BE2C (cell line): Measurements from ENCODE around the gene TIGD6.

Experiments
- DNase-seq: peaks from one replicate; pipeline ENCODE4 v3.0.0-alpha.2; 2020
- H3K27me3 ChIP-seq: fragments of 250-450 bp; sonication (Bioruptor Pico); 2 replicates; pipeline ENCODE4 v1.5.1; 2020; ENCODE audit warnings: mild to moderate bottlenecking
- H3K36me3 ChIP-seq: fragments of 250-450 bp; sonication (Bioruptor Pico); 2 replicates; pipeline ENCODE4 v1.5.1; 2020; ENCODE audit warnings: mild to moderate bottlenecking
- H3K4me1 ChIP-seq: fragments of 250-450 bp; sonication (Bioruptor Pico); 2 replicates; pipeline ENCODE4 v1.5.1; 2020
- H3K4me3 ChIP-seq: 2 replicates; pipeline ENCODE4 v1.5.1; 2011; ENCODE audit warnings: low read depth, low read length
- H3K9me3 ChIP-seq: fragments of 250-450 bp; sonication (Bioruptor Pico); 2 replicates; pipeline ENCODE4 v1.5.1; 2020
- TF ChIP-seq, protein P1 (sequence below): IDR thresholded peaks from 2 replicates; pipeline ENCODE4 v1.5.1; 2012; ENCODE audit warnings: mild to moderate bottlenecking, low read depth, low read length

TIGD6 gene

DNA sequence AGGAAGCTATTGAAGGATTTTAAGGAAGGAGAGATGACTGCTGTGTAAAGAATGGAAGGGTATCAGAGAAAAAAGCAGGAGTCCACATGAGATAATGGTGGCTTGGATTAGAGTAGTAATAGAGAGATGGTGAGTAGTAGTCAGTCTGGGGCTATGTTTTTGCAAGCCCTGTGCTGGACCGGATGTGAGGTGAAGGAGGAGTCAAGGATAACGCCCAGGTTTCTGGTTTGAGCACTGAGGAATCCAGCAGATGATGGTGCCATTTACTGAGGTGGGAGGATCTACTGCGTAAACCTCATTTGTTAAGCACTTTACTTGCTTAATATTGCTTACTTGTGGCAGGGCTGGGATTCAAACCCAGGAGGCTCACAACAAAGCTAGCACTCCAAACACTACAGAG lies 1.1 kb downstream of the TIGD6 start:
- DNase-seq, result no peak
- Histone ChIP-seq H3K4me3 (peak overlapping the region; percentile 99), H3K27me3 (no peaks in the 10 kb centered on the region), H3K36me3 (peaks cover 7% of the 10 kb centered on the region), H3K9me3 (no peaks in the 10 kb centered on the region), H3K4me1 (peaks cover 15% of the 10 kb centered on the region)
- TF ChIP-seq, protein P1, sequence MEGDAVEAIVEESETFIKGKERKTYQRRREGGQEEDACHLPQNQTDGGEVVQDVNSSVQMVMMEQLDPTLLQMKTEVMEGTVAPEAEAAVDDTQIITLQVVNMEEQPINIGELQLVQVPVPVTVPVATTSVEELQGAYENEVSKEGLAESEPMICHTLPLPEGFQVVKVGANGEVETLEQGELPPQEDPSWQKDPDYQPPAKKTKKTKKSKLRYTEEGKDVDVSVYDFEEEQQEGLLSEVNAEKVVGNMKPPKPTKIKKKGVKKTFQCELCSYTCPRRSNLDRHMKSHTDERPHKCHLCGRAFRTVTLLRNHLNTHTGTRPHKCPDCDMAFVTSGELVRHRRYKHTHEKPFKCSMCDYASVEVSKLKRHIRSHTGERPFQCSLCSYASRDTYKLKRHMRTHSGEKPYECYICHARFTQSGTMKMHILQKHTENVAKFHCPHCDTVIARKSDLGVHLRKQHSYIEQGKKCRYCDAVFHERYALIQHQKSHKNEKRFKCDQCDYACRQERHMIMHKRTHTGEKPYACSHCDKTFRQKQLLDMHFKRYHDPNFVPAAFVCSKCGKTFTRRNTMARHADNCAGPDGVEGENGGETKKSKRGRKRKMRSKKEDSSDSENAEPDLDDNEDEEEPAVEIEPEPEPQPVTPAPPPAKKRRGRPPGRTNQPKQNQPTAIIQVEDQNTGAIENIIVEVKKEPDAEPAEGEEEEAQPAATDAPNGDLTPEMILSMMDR, result no peak

DNA sequence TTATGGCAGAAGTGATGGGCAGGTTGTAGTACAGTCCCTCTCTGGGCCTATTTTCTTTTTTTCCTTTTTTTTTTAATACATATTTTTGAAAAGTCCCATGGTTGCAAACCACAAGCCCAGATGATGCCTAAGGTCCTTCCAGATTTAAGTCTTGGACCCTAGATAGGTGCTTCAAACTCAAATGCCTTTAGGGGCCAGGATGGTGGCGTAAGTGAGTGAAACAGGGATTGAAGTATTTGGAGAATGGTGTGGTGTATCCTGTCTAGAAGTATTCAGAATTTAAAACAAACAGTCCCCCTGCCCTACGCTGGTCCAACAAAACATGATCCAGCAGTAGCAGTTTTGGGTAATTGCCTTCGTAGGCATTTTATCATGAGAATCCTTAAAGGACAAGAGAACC lies 2.2 kb downstream of the TIGD6 start:
- H3K36me3 ChIP-seq, result peaks cover 4% of the 10 kb centered on the region
- H3K27me3 ChIP-seq, result no peaks in the 10 kb centered on the region
- H3K4me3 ChIP-seq, result no peak overlapping the region
- no peak for DNase-seq
- TF ChIP-seq, protein P1, result no peak
- peaks cover 15% of the 10 kb centered on the region for H3K4me1 ChIP-seq
- H3K9me3 ChIP-seq, result no peaks in the 10 kb centered on the region

DNA sequence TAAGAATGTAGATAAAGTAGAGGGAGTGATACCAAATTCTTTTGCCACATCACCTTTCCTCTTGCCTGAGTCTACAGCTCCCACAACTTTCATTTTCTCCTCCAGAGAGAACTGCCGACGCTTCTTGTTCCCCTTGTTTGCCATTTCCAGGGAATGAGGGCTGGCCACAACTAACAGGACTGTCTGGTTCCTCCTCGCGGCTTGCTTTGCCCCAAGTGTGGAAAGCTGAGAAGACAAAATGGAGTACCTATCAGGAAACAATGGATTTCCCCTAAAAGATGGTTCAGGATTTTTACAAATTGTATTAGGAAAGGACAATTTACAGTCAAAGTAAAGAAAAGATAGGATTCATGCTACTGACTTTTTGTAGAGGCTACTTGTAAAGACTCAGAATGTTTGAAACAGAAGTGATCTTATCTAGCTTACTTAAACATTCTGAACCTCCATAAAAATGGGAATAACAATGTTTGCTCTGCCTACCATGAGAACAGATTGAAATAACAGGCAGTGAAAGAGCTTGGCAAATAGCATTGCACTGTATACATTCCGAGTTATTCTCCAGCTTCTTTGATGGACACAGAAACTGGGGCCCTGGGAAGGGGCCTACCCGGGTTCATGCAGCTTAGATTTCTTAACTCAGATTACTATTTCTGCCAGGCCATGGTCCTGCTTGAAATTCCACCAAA lies 4.1 kb downstream of the TIGD6 start:
- Histone ChIP-seq H3K36me3 (no peaks in the 10 kb centered on the region), H3K4me3 (peak overlapping the region; percentile 14; the same call in 1 of the 2 replicates), H3K9me3 (no peaks in the 10 kb centered on the region), H3K27me3 (no peaks in the 10 kb centered on the region), H3K4me1 (peaks cover 15% of the 10 kb centered on the region)
- no peak for DNase-seq
- TF ChIP-seq, protein P1, result no peak

DNA sequence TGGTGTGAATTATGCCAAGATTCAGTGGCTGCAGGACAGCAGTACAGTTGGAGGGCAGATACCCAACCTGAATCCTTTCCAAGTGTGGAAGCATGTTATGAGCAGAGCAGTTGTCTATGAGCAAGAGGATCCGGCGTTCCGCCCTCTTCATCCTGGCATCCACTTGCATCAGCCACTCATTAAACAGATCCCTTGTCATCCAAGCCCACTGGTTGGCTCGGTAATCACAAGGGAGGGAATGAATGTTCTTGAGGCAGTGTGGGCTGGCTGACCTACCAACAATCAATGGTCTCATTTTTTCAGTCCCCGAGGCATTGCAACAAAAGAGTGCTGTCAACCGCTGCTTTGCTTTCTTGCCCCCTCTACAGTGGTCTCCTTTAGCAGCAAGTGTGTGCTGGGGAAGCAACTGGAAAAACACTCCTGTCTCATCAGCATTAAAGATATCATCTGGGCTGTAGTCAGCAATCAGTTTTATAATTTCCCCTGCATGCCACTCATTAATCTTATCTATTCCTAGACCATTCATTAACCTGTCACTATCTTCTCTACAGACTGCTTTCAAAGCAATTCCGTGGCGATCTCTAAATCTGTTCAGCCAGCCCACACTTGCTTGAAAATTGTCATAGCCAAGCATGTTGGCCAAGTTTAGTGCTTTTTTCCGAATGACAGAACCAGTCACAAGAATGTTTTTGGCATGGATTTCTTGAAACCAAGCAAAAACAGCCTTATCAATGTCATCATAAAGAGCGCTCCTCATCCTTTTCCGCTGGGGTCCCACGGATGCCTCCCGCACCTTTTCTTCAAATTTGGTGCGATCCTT lies 4.9 kb downstream of the TIGD6 start:
- H3K4me1 ChIP-seq, result peaks cover 15% of the 10 kb centered on the region
- no peaks in the 10 kb centered on the region for H3K27me3 ChIP-seq
- TF ChIP-seq, protein P1, result no peak
- H3K4me3 ChIP-seq, result peak overlapping the region; percentile 14
- no peaks in the 10 kb centered on the region for H3K36me3 ChIP-seq
- peak; percentile 45 for DNase-seq
- H3K9me3 ChIP-seq, result no peaks in the 10 kb centered on the region

DNA sequence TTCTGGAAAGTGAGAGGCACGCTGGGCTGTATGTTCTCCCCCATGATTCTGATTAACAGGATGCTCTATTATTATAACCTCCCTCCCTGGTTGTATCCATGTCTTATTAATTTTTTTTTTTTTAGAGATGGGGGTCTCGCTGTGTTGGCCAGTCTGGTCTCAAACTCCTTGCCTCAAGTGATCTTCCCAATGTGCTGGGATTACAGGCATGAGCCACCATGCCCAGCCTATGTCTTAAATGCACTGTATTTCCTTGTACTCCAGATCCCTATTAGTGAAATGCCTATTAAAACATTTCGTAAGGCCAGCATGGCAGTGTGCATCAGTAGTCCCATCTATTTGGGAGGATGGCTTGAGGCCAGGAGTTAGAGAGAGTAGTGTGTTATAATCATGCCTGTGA lies 7.0 kb downstream of the TIGD6 start:
- Histone ChIP-seq H3K9me3 (no peaks in the 10 kb centered on the region), H3K4me1 (peaks cover 15% of the 10 kb centered on the region), H3K4me3 (no peak overlapping the region), H3K36me3 (no peaks in the 10 kb centered on the region), H3K27me3 (no peaks in the 10 kb centered on the region)
- TF ChIP-seq, protein P1, result no peak
- DNase-seq, result no peak
